Stimulated activated CD4-positive, alpha-beta T cell treated with anti-CD3 and anti-CD28 coated beads, Interleukin-2, amount 100 ng/mL, for 48 hours (primary cell): ENCODE results near the gene HIVEP3.
"Not testable (repeated sequence)": the region's sequence is repeated elsewhere in the genome, so short reads cannot be mapped to it uniquely, and the experiment has no call there.

Experiments
- DNase-seq, 2 donors: peaks; one replicate each; pipeline ENCODE4 v3.0.0-alpha.2; 2020

The HIVEP3 gene

DNA sequence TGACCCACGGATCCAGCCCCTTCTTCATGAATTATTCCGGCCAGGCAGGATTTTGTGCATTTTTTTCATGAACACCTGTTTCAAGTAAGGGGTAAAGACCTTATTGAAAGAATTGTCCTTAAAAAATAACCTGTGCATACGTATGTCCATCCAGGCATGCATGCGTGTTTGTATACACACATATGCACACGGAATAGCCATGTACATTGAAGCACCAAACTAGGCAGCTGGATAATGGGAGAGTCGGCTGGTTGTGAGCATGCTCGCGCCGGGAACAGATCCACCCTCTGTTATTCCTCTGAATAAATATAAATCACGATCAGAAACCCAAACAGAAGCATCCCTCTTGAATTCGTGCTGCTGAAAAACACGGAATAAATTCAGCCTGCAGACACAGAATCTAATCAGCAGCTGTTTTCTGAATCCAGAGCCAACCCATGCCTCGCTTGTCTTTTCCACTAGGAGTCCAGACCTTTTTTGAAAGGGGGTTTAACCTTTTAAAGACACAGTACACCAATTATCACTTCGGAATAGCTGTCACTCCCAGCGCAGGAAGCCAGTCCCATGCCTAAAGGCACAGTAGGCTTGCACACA is at the start of gene HIVEP3:
Gene HIVEP3 (minus strand): TSS at position 473 of the 594 bp plus-strand sequence.
- no peak for DNase-seq

DNA sequence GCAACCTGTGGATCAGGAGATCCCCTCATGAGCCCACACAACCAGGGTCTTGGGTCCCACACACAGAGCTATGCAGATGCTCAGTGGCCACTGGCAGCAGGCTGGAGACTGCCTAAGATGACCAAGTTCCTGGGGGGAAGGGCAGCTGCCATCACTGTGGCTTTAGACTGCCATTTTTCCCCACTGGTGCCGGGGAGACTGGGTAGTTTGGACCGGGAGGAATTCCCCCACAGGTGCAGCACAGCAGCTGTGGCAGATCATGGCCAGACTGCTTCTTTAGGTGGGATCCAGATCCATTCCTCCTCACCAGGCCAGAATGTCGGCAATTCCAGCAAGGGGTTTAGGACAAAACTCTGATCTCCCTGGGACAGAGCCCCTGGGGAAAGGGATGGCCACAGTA is 45.7 kb upstream of the HIVEP3 start:
- DNase-seq = no peak

GRCh38 chr1:41963636-41964035 is 44.9 kb upstream of the HIVEP3 start:
- no peak for DNase-seq

DNA sequence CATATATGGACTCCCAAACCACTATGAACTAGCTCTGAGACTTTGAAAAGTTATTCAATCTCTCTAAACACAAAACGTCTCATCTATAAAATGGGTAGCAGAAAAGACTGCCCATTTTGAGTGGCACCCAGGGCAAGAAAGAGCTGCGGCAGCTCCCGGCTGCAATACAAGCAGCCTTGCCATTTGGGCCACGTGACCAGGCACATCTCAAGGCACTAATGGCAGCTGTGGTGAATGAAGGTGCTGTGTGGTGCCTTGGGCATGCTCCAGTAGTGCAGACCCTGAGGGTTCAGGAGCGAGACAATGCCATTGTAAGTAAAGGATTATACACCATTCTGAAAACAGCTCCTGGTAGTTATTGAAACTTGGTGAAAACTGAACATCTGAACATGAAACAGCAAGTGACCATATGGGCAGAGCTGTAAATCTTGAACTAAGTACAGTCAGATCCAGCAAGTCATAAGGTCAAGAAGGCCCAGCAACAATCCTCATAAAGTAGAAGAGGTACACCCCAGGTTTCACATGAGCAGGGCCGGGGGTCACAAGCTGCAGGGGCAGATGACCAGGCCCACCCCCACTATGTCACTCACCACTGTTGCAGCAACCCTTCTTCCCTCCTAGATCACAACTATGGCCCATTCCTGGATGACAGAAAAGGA is 39.4 kb upstream of the HIVEP3 start:
- no peak for DNase-seq

DNA sequence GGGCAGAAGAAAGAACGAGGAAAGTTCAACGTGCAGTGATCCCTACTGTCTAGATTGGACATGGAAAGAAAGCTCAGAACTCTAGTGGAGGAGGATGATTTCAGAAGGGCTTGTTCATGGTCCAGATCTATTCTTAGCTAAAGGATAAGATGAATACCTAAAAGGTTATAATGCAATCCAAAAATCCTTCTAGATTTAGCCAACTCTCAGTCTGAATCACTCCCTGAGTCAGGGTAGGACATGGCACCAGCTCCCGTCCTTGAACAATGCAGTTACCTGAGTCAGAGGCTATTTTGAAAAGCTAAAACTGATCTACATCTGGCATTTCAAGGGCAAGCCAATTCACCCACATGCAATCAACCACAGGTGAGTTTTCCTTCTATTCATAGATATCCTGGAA is 38.8 kb upstream of the HIVEP3 start:
- DNase-seq = no peak

DNA sequence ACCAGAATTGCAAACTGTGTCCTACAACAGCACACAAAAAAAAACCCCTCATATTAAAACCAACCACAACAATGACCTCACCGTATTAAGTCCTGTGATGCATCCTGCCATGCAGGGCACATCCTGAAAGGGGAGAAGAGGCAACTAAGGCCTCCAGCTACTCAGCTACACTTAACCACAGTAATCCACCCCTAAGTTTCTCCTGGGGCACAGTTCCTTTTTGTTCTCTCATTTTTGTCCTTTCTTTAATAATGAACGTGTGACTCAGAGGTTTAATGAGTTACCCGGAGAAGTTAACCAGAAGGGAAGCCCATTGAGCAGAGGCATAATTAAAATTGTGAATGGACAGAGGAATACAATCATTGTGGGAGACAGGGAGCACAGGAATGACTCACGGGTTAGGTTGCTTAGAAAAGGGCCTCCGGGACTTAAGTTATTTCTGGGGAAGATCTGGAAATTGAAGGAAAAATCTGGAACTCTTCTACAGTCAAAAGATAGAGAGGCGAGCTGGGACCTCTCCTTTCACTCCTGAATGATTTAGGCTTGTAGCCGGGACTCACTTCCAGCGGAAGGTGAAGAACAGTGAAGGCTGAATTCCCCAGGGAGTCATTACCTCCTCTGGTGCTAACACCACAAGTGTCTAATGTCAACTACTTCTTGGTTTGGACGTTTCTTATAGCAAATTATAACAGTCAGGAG is 36.9 kb upstream of the HIVEP3 start:
- no peak for DNase-seq

DNA sequence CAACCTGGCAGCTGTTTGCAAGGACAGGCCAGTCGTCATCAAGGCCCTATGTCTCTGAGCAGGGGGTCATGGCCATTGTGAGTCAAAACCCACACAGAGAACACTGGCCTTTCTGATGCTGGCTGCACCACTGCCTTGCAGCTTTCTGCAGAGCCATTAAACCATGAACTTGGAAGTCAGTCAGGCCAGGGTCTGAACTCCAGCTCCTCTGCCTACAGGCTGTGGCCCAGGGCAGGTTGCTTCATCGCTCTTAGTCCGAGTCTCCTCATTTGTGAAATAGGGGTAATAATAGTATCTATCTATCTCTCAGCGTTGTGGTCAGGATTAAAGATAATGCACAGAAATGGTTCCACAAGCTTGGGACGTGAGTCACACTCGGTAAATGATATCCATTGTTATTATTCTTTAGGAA is 35.8 kb upstream of the HIVEP3 start:
- DNase-seq = no peak

- no peak for DNase-seq
Observed at GRCh38 chr1:41953291-41953690, 34.6 kb upstream of the HIVEP3 start.

GRCh38 chr1:41952208-41952607 is 33.5 kb upstream of the HIVEP3 start:
- no peak for DNase-seq

GRCh38 chr1:41951492-41951891 is 32.8 kb upstream of the HIVEP3 start:
- not testable (repeated sequence) for DNase-seq

GRCh38 chr1:41950820-41951219 is 32.1 kb upstream of the HIVEP3 start:
- no peak for DNase-seq

GRCh38 chr1:41945946-41946345 is 27.2 kb upstream of the HIVEP3 start:
- not testable (repeated sequence) for DNase-seq

DNA sequence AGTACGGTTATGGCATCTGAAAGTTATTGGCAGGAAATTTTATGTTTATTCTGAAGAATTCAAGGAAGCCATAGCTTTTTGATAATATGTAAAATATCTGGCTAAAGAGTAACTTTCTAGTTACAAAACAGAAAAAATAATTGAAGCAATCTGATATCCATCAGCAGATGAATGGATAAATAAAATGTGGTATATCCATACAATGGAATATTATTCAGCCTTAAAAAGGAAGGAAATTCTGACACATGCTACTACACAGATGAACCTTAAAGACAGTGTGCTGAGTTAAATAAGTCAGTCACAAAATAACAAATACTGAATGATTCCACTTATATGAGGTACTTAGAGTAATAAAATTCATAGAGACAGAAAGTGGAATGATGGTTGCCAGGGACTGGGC is 25.0 kb upstream of the HIVEP3 start:
- no peak for DNase-seq

- DNase-seq = no peak
Observed at GRCh38 chr1:41942278-41942677, 23.6 kb upstream of the HIVEP3 start.

- DNase-seq = no peak
Observed at GRCh38 chr1:41941381-41941780, 22.7 kb upstream of the HIVEP3 start.

GRCh38 chr1:41939194-41939593 is 20.5 kb upstream of the HIVEP3 start:
- DNase-seq = no peak

- no peak for DNase-seq
Observed at GRCh38 chr1:41936107-41936506, 17.4 kb upstream of the HIVEP3 start.

DNA sequence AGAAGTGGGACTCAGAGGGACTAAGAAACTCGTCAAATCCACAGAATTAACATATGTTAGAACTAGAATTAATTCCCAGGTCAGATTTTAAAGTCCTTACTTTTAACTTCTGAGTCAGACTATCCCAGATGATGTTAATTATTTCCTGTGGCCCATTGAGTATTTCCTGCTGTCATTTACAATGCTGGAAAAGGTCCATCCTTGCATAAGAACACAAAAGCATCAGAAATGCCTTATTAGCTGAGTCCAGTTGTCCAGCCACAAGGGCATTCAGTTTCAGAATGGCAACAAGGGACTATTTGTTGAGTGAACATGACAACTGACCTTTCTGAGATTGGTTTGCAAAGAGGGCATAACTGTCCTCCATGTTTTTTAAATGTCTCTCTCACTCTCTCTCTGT is 16.5 kb upstream of the HIVEP3 start:
- no peak for DNase-seq

- no peak for DNase-seq
Observed at GRCh38 chr1:41933106-41933505, 14.4 kb upstream of the HIVEP3 start.

GRCh38 chr1:41931578-41931977 is 12.9 kb upstream of the HIVEP3 start:
- DNase-seq = no peak

GRCh38 chr1:41927118-41927517 is 8.4 kb upstream of the HIVEP3 start:
- no peak for DNase-seq

DNA sequence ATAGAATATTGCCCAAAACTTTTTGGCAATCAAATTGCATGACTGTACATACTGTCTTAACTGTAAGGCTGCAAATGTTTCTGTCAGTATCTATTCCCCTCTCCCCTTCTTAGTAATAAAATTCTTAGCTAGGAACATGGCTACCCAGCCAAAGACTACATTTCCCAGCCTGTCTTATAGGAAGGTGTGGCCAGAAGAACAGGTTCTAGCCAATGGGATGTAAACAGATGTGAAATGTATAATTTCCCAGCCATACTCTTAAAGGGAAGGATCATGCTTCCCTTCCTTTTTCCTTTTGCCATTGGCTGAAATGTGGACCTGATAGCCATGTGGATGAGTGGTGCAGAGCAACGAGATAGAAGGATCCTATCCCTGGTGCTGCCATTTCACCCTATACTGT is 7.0 kb upstream of the HIVEP3 start:
- DNase-seq = no peak

DNA sequence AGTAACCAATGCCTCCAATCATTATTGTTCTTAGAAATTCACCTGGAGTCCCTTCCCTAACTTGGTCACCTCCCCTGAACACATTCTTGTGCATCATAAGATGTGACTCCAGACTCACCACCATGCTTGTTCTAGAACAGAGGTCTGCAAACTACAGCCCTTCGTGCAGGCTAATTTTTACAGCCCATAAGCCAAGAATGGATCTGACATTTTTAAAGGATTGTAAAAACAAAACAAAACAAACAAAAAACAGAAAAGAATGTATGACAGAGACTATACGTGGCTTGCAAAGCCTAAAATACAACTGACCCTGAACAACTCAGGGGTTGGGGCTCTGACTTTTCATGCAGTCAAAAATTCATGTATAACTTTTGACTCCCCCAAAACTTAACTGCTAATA is 6.2 kb upstream of the HIVEP3 start:
- no peak for DNase-seq

DNA sequence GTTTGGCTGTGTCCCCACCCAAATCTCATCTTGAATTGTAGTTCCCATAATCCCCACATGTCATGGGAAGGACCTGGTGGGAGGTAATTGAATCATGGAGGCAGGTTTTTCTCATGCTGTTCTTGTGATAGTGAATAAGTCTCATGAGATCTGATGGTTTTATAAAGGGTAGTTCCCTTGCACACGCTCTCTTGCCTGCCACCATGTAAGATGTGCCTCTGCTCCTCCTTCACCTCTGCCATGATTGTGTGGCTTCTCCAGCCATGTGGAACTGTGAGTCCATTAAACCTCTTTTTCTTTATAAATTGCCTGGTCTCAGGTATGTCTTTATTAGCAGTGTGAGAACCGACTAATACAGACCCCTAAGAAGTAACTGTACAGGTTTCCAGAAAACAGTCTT is 2.5 kb upstream of the HIVEP3 start:
- not testable (repeated sequence) for DNase-seq
